A673 (cell line): ENCODE results near the gene TMC4. TPM values are rescaled to one million over a fixed set of nuclear protein-coding genes. Genes with fewer than 3 reads are reported as not detected.
A peak's percentile ranks its signal among the peaks of the same experiment; 100 is the strongest.

ENCODE experiments used
- BruUV-seq: library from RNA; stranded (reverse); fragments of 400-500 nt; replicated peaks from 2 replicates; lab custom pipeline; 2021; lab: Mats Ljungman, UMichigan
- CTCF ChIA-PET: fragments of 300-600 bp; sonication (Branson Sonifier 250); formaldehyde crosslinking; loops from one replicate; lab custom pipeline; 2022; ENCODE audit warnings: antibody characterized with exemption; lab: Charles Lee
- POLR2A ChIA-PET: fragments of 300-600 bp; sonication (Branson Sonifier 250); formaldehyde crosslinking; loops from one replicate; lab custom pipeline; 2022; ENCODE audit warnings: antibody characterized with exemption; ENCODE audit not compliant: low non-redundant PET; lab: Charles Lee
- DNase-seq: peaks from one replicate; pipeline ENCODE4 v3.0.0-alpha.2; 2015; ENCODE audit warnings: low spot score
- H3K27ac ChIP-seq: fragments of 200-600 bp; sonication (generic); 2 replicates; pipeline ENCODE4 v1.5.1; 2016; ENCODE audit warnings: mixed run types, low read depth, mild to moderate bottlenecking, mixed read lengths, antibody characterized with exemption, low read length; ENCODE audit not compliant: poor library complexity, severe bottlenecking
- H3K27me3 ChIP-seq: fragments of 200-600 bp; sonication (generic); replicated peaks from 2 replicates; pipeline ENCODE4 v1.6.1; 2017; ENCODE audit warnings: mixed run types, low read depth, mild to moderate bottlenecking, mixed read lengths, antibody characterized with exemption, low read length; ENCODE audit not compliant: insufficient read depth, poor library complexity
- H3K36me3 ChIP-seq: fragments of 200-600 bp; sonication (generic); 2 replicates; pipeline ENCODE4 v1.6.1; 2016; ENCODE audit warnings: mixed run types, mild to moderate bottlenecking, mixed read lengths, antibody characterized with exemption, low read length; ENCODE audit not compliant: insufficient read depth, poor library complexity, severe bottlenecking
- H3K4me1 ChIP-seq: fragments of 200-600 bp; sonication (generic); 2 replicates; pipeline ENCODE4 v1.6.1; 2017; ENCODE audit warnings: mixed run types, mild to moderate bottlenecking, mixed read lengths, antibody characterized with exemption, low read length; ENCODE audit not compliant: insufficient read depth, poor library complexity, severe bottlenecking
- H3K4me3 ChIP-seq: fragments of 200-600 bp; sonication (generic); 2 replicates; pipeline ENCODE4 v1.5.1; 2016; ENCODE audit warnings: low read depth, mixed run types, mild to moderate bottlenecking, mixed read lengths, low read length; ENCODE audit not compliant: poor library complexity, severe bottlenecking
- H3K9me3 ChIP-seq: fragments of 200-600 bp; sonication (generic); 2 replicates; pipeline ENCODE4 v1.6.1; 2016; ENCODE audit warnings: mixed run types, low read depth, mild to moderate bottlenecking, mixed read lengths, antibody characterized with exemption, low read length; ENCODE audit not compliant: poor library complexity, severe bottlenecking
- CTCF ChIP-seq: fragments of 300-800, 200-600 bp; sonication (generic); conservative IDR thresholded peaks from 2 replicates; pipeline ENCODE4 v1.5.1; 2017; ENCODE audit warnings: low read depth, mild to moderate bottlenecking, antibody characterized with exemption, low read length, moderate library complexity, mixed read lengths
- EZH2 ChIP-seq: fragments of 200-600 bp; sonication (generic); IDR thresholded peaks from 2 replicates; pipeline ENCODE4 v1.6.1; 2017; ENCODE audit warnings: borderline replicate concordance, low read depth, mild to moderate bottlenecking, mixed read lengths, antibody characterized with exemption, low read length; ENCODE audit not compliant: poor library complexity, severe bottlenecking
- intact Hi-C: fragments of 100-400 bp; cut with micrococcal nuclease; formaldehyde crosslinking; loops from one replicate; pipeline ENCODE4 v1.10.0; 2022; ENCODE audit not compliant: unreplicated experiment
- total RNA-seq: library from RNA; stranded (reverse); gene quantifications from 2 replicates; pipeline ENCODE4 v1.2.3, GENCODE V29; 2021

Gene TMC4
- total RNA-seq, 1 experiment from 2014 or later, result 0.58 TPM

GRCh38 chr19:54201980-54202379, 29.0 kb upstream of the TMC4 start:
- BruUV-seq, result no TSS peak
- Histone ChIP-seq H3K4me1 (peaks cover 36% of the 10 kb centered on the region), H3K36me3 (peaks cover 60% of the 10 kb centered on the region), H3K27ac (peak overlapping the region; percentile 97), H3K4me3 (peak overlapping the region; percentile 90), H3K9me3 (no peaks in the 10 kb centered on the region), H3K27me3 (no peaks in the 10 kb centered on the region)
- ChIA-PET POLR2A (interaction anchor here (0.7 kb wide), 1 partner anchor 11 kb away, joined by 3 read pairs; the partner anchor contains the start of gene TSEN34), CTCF (no interaction called here)
- intact Hi-C loops, result no loop called here
- DNase-seq, result no peak
- TF ChIP-seq EZH2, result no peak
- TF ChIP-seq CTCF, result no peak

DNA sequence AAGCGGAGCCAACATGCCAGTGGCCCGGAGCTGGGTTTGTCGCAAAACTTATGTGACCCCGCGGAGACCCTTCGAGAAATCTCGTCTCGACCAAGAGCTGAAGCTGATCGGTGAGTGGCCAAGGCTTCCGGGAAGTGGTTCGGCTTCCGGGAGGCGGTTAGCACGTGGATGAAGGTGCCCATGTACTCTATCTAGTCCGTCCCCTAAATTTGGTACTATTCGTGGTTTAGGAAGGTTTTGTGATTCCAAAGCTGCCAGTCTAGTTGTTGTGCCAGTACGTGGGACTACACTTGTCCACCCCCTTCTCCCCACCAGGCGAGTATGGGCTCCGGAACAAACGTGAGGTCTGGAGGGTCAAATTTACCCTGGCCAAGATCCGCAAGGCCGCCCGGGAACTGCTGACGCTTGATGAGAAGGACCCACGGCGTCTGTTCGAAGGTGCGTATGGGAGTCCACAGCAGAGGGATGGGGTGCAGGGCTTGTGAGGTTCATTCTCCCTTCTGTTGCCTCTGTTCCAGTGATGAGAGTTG, 28.3 kb upstream of the TMC4 start:
- TSS peak; percentile 67 for BruUV-seq
- peak overlapping the region; percentile 90 for H3K4me3 ChIP-seq
- ChIA-PET POLR2A (interaction anchor here (0.6 to 1.0 kb wide), 4 partner anchors 11 to 1269 kb away, joined by 3 to 6 read pairs (median 5); partner anchors contain the start of genes MBOAT7 and TSEN34), CTCF (no interaction called here)
- H3K9me3 ChIP-seq, result no peaks in the 10 kb centered on the region
- intact Hi-C loops, result no loop called here
- TF ChIP-seq EZH2 (no peak), CTCF (no peak)
- peaks cover 53% of the 10 kb centered on the region for H3K36me3 ChIP-seq
- DNase-seq, result no peak
- peak overlapping the region; percentile 97 for H3K27ac ChIP-seq
- H3K27me3 ChIP-seq, result no peaks in the 10 kb centered on the region
- H3K4me1 ChIP-seq, result peaks cover 36% of the 10 kb centered on the region

GRCh38 chr19:54199401-54199800, 26.4 kb upstream of the TMC4 start:
- intact Hi-C loops, result no loop called here
- H3K36me3 ChIP-seq, result peaks cover 44% of the 10 kb centered on the region
- no peaks in the 10 kb centered on the region for H3K9me3 ChIP-seq
- no peaks in the 10 kb centered on the region for H3K27me3 ChIP-seq
- TF ChIP-seq CTCF (no peak), EZH2 (no peak)
- POLR2A ChIA-PET, result interaction anchor here (1.2 kb wide), 1 partner anchor 10 kb away, joined by 6 read pairs; the partner anchor contains the start of gene MBOAT7
- no peak overlapping the region for H3K4me3 ChIP-seq
- no TSS peak for BruUV-seq
- CTCF ChIA-PET, result no interaction called here
- peaks cover 29% of the 10 kb centered on the region for H3K4me1 ChIP-seq
- H3K27ac ChIP-seq, result peak overlapping the region; percentile 9
- DNase-seq, result no peak
